ENCODE measurements around the gene CIB1.

- TF ChIP-seq CTCF (IDR thresholded peaks at IDR 0.05) (no peak), POLR2A (IDR thresholded peaks at IDR 0.05) (no peak)
These were observed 34.7 kb upstream of the CIB1 start for GRCh38 chr15:90268415-90268814.
